AML-193 (cell line): ENCODE measurements around the gene CST7.
A peak's percentile ranks its signal among the peaks of the same experiment; 100 is the strongest.

ENCODE experiments used
- DNase-seq, 2 experiments: peaks; one replicate each; lab custom pipeline; 2025; lab: John Stamatoyannopoulos, UW

The CST7 gene

DNA sequence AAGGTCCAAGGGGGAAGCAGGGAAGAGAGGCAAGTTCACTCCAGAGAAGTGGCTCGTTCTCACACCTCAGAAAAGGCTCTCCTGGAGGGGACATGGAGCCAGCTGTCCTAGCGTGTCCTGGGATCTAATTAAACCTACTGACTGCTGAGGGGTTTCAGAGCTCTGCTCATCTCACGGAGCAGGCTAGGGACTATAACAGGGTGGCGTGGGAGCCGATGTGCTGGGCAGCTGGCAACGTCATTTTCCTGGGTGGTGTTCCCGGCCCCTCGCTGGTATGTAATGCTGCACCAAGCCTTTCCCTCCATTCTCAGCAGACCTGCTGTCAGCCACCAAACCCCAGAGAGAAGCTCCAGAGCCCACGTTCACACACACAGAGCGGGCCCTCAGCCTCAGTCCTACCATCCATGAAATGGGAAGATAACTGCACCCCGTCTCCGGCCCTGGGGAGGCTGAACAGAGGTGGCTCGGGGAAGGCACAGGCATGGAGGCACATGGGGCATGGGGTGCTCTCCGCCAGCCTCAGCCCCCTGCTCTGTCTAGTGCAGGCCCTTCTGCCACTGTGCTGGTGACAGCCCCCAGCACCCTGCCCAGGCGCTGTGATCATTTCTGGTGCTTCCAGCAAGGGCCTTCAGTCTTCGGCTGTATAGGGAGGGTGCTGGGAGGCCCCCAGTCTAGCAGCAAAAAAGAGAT, 1.9 kb downstream of the CST7 start:
- DNase-seq = no peak

GRCh38 chr20:24951536-24952083, 2.5 kb downstream of the CST7 start:
- peak; percentile 77 to 89 for DNase-seq

DNA sequence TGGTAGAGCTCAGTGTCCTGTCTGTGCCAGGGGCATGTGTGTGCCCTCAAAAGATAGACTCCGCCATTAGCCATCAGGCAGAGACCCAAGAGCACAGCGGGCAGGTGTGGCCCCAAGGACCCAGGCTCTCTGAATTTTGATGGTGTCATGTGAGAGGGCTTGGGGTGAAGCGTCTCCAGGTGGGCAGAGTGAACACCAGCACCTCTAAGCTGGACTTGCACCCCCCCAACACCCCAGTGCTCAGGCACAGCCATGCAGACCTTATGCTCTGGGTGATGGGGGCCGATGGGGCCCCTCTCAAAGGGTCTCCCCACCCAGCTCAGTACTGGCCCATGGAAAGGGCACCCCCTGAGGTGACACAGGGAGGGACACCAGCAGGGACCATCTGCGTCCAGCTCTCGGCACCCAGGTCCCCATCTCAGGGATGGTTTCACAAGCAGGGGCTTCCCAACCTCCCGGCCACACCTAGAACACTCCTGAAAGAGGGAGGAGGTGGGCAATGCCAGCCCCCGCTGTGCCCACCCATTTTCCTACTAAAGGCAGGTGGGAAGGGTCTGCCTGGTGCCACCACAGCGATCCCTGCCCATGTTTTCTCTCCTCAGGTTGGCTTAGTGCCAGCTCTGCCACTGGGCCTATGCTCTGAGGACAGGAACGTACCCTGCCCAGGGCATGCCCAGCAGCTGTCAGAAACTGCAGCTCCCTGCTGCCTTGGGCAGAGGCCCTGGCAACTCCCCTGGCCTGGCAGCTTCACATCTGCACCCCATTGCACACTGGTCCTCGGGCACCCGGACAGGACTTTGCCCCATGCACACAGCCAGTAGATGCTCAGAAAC, 3.5 kb downstream of the CST7 start:
- no peak for DNase-seq

DNA sequence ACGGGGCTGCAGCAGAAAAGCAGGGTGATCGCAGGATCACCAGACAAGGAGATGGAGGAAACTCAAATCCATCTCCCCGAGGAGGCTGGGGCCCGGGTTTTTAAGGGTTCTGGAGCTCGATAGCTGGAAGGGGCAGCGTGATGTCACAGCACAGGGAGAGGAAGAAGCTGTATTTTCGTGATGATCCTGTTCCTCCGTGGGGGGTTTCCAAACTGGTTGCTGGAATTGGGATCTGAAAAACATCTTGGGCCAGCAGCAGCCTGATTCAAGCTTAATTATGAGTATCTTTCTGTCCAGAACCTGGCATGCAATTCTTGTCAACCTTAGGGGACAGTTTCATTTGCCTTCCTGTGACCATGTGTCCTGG, 4.1 kb downstream of the CST7 start:
- DNase-seq = no peak

DNA sequence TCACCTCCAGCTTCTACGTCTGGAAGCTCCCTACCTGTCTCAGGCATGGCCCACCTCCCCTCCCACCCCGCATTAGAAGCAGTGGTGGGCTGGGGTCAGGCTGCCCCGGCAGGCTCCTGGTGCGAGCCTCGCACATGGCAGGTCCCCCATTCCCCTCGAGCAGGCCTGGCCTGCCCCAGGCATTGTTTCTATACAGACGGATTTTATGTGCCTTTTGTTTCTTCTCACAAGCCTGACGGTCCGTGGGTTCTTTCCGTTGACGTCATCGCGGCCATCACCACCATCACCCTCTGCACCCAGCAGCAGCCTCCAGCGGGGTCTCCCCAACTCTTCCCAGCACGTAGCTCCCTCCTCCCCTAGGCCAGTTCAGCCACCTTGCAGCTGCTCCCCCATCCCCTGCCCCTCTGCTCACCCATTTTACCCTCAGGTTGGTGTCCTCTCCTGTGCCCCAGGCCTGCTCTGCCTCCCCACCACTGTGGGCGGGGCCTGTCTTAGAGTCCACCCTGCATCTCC, 4.6 kb downstream of the CST7 start:
- no peak for DNase-seq

DNA sequence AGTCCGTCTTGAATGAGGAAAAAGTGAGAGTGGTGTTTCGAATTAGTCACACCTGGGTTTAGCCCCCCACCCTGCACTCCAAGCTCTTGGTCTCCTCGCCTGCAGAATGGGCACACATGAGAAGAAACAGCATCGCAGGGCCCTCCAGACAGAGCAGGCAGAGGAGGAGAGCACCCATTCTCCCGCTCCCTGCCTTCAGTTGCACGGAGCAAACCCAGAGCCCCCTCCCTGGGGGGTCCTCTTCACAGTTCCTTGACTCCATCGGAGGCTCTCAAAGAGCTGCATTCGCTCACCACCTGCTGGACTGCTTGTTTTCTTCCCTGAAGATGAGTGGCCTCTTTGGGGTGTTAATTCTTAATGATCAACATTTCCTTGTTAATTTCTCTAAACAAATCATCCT, 5.1 kb downstream of the CST7 start:
- DNase-seq = no peak

DNA sequence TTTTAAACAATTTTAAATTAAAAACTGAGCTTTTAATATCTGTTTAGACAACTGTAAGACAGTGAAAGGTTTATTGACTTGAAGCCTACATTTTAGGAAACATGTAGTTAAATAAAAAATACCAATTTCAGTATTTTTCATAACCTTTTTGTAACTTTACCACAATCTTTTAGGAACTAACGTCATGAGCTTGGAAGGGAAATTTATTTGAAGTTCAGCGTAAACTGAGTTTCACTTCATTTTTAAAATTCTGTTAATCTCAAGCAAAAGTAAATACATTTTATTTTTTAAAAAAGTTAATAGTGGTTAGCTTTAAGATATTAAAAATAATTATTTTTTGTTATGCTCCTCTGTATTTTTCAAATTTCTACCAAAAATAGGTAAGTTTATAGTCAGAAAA, 5.5 kb downstream of the CST7 start:
- no peak for DNase-seq

GRCh38 chr20:24955045-24955444, 6.0 kb downstream of the CST7 start:
- DNase-seq = no peak

DNA sequence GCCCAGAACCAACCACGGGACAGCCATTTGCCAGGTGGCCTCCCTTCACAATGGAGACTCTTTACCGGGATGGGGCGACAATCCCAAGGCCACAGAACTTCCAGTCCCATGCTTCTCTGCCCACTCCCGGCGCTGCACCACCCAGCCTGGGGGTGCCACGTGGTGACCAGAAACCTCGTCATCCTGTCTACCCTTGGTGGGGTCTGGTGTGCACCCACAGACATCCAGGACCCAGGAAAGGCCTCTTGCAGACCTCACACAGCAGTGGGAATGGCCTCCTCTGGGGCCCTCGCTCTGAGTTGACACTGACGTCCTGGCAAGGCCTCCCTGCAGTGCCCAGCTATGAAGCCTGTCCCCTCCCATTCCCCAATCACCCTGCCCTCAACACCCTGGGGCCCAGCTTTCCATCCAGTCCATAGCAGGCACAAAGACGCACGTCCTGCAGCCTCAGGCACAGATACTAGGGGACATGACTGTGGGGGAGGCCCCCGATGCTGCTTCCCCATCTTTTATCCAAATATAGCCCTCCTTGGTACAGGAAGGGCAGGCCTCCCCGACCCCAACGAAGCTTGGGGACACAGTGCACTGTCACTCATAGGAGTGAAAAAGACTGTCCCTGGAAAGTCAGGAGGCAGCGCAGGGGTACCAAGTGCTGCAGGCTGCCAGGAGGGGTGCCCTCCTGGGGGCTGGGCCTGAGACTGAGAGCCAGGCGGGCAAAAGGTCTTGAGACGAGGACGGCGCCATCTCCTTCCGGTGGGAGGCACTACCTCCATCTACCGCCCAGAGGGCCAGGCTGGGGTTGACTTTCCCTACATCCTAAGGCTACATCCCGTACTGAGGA, 7.2 kb downstream of the CST7 start:
- no peak for DNase-seq

DNA sequence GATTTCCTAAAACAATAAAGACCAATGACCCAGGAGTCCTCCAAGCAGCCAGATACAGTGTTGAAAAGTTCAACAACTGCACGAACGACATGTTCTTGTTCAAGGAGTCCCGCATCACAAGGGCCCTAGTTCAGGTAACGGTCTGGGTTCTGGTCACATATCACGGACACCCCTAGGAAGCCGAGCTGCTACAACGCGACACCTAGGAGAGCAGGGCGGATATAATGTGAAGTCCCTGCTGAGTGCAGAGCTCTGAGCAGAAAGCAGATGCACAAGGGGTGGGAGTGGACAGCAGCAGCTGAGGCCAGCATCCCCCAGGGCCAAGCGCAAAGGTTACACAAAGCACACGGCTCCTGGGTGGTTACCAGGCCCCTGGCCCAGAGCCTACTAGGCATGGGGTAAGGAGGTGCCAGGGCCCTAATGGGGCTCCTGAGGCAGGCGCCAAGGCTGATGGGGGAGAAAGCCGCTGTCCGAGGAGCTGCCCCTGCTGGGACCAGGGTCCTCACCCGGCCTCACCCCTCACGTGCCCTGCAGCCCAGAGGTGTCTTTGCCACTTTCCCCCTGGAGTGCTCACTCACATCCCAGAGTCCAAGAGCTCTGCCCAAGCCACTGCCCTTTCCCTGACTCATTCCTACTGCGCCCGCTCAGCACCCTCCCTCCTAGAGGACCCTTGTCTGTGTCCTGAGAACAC, 8.4 kb downstream of the CST7 start:
- no peak for DNase-seq

DNA sequence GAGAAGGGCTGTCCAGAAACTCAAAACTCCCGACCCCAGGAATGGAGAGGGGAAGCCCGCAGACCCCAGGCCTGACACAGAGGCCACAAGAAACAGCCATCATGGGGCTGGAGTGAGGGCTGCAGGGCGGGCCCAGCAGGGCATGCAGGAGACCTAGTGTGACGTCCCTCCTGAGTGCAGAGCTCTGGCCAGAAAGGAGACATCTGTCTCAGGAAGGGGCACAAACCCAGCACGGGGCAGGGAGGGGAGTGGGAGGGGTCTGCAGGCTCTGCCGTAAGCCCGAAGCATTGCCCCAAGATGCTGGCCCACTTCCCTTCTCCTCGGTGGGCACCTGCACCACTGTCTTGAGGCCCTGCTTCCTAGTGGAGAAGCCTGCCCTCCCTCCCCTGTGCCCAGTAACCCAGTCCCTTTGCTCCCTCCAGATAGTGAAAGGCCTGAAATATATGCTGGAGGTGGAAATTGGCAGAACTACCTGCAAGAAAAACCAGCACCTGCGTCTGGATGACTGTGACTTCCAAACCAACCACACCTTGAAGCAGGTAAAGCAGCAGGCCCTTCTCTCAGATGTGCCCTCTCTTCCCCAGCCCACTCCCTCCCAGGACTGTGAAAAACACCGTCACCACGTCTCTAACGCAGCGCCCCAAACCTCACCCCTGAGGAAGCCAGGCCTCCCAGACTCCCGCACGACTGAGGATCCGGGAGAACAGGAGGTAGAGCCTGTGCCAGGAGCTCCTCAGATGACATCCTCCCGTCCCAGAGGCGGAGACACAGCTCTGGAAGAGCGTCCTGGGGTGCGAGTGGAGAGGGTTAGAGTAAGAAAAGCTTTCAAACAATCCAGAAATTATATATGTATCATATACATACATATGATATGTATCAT, 9.7 kb downstream of the CST7 start:
- no peak for DNase-seq

GRCh38 chr20:24959591-24960301, 10.7 kb downstream of the CST7 start:
- no peak for DNase-seq

DNA sequence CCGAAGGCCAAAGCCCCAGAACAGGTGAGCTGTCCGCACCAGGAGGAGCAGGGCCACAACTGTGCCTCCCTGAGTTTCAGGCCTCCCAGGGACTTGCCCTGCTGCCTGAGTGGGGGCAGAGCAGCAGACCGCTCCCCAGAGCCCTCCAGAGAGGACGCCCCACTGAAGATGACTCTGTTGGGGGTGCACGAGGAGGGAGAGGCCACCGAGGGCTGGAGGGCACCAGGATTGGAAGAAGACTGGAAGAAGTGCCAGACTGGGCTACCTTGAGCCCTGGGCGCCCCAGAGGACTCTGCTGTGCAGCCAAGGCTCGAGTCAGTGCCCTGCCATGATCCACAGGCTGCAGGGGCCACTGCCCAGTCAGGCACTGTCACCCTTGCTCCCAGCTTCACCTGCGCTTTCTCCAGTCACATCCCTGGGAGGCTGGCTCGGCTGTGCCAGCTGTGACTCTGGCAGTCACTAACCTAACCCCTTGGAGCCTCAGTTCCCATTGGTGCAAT, 11.3 kb downstream of the CST7 start:
- DNase-seq = no peak

DNA sequence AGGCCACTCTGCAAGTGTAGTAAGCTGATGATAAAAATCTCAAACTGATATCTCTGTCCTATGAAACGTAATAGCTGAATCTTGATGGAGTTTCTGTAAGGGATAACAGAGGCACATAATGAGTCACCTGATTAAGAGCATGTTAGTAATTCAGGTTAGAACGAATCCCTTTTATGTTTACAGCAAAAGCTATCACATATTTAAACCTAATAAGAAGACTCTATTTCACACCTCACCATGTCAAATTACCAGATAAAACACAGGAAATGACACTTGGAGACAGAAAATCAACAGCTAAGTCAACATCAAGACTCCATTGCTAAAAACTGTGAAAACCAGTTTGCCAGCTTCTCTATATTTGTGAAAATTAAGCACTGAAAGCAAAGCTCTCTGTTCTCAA, 11.8 kb downstream of the CST7 start:
- DNase-seq = no peak

GRCh38 chr20:24961384-24962181, 12.5 kb downstream of the CST7 start:
- no peak for DNase-seq

GRCh38 chr20:24962182-24962492, 13.1 kb downstream of the CST7 start:
- no peak for DNase-seq

DNA sequence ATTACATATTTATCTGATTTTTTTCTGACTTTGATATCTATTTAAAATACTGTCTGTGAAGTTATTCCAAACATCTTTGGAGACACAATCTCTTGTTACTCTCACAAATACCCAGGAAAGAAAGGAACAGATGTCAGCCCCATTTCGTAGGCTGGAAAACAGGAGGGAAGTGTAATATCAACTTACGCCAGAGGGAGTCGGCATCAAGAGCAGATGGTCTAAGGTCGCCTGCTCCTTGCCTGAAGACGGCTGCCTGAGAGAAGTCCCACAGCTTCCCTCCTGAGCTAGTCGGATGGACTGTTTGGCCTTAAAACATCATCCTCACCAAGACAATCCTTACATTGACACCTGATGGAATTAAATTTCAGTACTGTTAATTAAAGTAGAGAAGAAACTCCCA, 13.4 kb downstream of the CST7 start:
- no peak for DNase-seq

DNA sequence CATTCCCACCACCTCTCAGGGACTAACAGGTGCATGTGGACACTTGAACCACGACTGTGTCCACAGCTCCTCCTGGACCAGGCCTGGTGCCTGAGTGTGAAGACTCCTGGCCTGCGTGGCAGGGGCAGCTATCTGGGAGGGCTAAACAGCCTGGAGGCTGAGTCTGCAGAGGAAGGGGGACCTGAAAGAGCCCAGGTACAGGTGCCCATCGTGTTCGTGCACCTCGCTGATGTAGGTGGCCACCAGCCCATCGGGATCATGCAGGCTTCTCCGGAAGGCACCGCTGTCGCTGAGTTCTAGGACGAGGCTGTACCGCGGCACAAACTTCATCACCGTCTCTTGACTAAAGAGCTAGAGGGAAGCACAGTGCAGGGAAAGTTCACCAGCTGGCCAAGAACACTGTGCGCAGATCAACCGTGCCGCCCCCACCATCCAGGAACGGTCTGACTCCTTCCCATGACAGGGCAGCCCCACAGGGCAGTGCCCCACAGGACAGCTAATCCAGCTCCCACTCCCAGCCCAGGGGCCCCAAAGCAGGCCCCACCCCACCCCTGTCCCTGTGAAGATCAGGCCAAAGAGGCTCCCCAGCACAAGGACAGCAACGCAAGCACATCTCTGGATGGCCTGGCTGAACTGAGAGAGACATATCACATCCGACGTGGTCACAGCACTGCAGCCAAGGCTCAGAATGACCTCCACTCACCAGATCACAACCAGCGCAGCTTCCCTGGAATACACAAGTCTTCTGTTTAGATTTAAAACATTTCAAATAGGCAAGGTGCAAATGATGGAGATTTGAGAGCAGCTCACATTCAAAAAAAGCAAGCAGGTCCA, 14.8 kb downstream of the CST7 start:
- no peak for DNase-seq
